Vagina (tissue), 2 donors: ENCODE measurements around the gene ABHD2.
A peak's percentile ranks its signal among the peaks of the same experiment; 100 is the strongest.

ENCODE experiments used
- CTCF ChIP-seq, 3 experiments: fragments of 450-650 bp in 2 of 3; fragments of 200-600 bp in 1 of 3; sonication (generic) in 1 of 3; IDR thresholded peaks; one replicate each; pipeline ENCODE4 v1.5.1; 2017 to 2019; ENCODE audit warnings: antibody characterized with exemption in 3 of 3, mild to moderate bottlenecking in 2 of 3, moderate library complexity in 2 of 3
- POLR2A ChIP-seq, 2 donors: fragments of 450-650 bp; IDR thresholded peaks; one replicate each; pipeline ENCODE4 v1.6.1; 2017; ENCODE audit warnings: antibody characterized with exemption in 2 of 2, mild to moderate bottlenecking in 2 of 2, moderate library complexity in 2 of 2
- POLR2AphosphoS5 ChIP-seq, 2 donors: sonication (generic); formaldehyde crosslinking; IDR thresholded peaks; one replicate each; pipeline ENCODE4 v1.9.0; 2017; ENCODE audit warnings: antibody characterized with exemption in 2 of 2, mild to moderate bottlenecking in 2 of 2, low read depth in 1 of 2; ENCODE audit not compliant: insufficient read depth in 1 of 2

GRCh38 chr15:89101302-89102193 lies 13.3 kb downstream of the ABHD2 start:
- TF ChIP-seq CTCF (IDR thresholded peaks at IDR 0.05): no peak
- TF ChIP-seq POLR2AphosphoS5 (IDR thresholded peaks at IDR 0.05; ENCODE audit: insufficient read depth in 1 of 2, low read depth in 1 of 2): peak; percentile 54 to 86
- no peak for TF ChIP-seq POLR2A (IDR thresholded peaks at IDR 0.05)
